NK-92 (cell line): Measurements from ENCODE around the gene PHC3.

Source experiments
- DNase-seq: peaks from one replicate; lab custom pipeline; 2025; ENCODE audit not compliant: unreplicated experiment; lab: John Stamatoyannopoulos, UW

PHC3 gene

DNA sequence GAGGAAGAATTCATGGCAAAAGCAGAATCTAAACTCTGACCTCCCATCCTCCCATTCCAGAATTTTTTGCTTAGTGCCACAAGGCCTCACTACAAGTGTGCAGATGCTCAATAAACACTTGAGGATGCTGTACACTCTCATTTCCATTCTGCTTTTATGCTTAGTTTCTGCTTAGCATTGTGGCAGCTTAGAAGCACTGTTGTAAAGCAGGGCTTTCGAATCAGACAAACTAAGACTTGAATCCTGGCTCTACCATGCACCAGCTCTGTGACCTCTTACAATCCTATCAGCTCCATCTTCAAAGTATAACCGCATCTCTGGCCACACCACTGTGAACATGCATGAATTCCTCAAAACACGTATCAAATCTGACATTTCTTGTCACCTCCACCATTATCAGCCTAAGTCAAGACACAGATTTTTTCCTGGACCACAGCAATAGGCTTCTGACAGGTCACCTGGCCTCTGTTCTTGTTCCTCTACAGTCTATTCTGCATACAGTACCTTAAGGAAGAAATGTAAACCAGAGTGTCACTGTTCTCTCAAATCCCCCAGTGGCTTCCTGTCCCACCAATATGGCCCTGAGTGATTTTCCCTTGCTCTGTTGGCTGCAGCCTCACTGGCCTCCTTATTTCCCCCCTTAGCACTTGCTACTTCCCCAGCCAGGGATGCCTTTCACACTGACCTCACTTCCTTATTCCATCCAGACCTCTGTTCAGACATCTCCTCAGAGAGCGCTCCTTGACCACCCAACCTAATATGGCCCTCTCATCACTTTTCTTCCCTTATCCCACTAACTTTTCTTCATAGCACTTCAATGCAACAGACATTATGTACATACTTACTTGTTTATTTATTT lies 8.1 kb upstream of the PHC3 start:
- DNase-seq: no peak

DNA sequence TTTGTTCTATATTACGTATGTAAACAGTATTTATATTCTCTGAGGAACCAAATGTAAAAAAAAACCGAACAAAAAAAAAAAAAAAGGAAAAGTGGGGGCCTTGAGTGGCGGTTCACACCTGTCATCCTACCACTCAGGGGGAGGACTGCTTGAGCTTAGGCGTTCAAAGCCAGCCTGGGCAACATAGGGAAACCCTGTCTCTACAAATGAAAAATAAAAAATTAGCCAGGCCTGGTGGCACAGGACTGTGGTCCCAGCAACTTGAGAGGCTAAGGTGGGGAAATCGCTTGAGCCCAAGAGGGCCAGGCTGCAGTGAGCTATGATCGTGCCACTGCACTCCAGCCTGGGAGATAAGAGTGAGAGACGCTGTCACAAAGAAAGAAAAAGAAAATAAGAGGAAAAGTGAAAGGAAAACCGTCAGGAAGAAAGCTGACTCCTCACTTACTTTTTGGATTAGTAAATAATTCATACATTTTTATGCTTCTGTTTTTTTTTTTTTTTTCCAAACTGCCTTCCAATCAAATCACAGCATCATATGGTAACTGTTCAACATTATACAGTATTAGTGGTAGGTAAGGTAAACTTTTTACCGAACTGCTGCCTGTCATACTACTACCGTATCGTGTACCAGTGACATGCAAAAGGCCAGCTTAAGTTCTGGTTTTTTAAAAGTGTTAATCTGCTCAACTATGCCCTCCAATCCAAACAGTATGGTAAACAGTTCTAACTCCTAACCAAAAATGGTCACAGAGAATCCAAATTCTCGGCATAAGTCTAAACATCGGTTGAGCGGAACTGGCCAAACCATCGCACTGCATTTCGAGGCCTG lies 1.2 kb downstream of the PHC3 start:
- no peak for DNase-seq

DNA sequence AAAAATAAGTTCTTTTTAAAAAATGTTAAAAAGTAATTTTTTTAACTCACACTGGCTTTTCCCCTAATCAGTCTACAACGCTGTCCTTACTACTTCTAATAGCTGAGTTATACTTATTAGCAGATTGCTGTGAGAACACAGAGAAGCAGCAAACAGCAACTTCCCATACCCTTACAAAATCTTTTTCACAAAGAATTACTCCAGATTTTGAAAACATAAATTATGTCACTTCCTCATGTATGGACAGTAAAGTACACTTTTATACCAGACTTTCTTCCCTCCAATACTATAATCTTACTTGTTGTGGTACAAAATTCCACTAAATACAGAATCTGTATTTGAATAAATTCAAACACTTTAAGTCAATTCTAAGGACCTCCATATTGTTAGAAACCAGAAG lies 2.1 kb downstream of the PHC3 start:
- no peak for DNase-seq

DNA sequence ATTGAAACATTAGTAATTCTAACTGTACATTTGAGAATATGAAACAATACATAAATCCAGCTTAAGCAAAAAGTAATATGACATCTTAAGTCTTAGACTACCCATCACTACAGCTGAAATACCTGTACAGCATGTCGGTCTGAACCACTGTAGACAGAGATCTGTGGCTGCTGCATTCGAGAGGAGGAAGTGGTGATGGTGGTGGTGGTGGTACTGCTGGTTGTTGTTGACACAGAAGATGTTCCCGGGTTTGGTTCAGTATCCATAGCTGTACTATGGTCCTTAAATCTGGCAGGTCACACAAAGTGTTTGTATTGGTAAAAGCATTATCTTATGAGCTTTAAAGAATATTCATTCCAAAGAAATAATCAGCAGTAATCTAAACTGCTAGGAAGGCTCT lies 2.9 kb downstream of the PHC3 start:
- DNase-seq: no peak

DNA sequence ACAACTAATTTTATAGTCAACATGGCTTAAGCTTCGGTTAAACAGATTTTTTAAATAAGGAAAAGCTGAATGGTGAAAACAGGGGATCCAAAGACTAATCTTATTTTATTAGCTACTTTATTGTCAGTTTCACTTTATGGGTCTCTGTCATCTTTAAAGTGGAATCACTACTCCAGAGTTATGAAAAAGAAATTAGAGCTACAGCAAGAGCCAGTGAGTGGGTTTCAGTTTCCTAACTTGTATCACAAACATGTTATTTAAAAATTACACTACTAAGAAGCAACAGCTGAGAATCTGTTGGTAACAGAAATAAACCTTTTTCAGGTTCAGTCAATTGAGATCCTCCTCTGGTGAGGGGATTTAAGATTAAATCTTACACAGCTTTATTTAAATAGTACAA lies 10.0 kb downstream of the PHC3 start:
- DNase-seq: no peak

DNA sequence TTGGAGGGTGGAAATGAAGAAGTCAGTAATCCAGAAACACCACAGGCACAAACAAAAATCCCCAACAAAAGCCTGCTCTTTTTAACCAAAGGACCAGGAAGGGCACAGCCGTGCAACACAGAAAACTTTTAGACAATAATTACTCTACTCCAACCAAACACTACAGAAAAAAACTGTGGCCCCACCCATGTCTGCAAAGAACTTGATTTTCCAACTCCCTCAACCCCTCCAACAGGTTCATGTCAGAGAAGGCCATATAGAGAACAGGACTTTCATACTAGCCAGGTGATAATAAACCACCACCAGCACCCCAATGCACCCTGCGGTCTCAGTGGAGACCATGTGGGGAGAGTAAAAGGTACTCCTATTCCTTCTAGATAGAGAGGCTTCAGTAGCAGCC lies 16.8 kb downstream of the PHC3 start:
- no peak for DNase-seq

DNA sequence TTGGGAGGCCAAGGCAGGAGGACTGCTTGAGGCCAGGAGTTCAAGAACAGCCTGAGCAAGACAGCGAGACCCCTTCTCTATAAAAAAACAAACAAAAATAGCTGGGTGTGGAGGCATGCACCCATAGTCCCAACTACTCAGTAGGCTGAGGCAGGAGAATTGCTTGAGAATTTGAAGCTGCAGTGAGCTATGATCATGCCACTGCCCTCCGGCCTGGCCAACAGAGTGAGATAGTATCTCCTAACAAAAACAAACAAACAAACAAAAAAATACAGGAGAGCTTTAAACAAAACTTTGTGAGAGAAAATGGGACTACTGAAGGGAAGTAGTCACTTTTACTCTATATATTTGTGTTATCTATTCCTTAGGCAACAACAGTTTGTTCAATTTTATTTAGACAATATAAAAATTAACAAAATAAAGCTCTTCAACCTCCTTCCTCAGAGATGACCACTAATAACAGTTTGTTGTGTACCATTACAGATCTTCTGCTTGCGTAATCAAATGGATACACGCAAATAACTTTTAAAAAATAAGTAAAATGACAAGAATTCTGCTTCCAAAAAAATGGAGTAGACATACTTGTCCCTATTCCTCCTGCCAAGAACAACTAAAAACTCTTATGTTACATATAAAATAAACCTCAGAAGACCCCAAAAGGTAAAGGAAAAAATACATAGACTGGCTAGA lies 17.4 kb downstream of the PHC3 start:
- no peak for DNase-seq

DNA sequence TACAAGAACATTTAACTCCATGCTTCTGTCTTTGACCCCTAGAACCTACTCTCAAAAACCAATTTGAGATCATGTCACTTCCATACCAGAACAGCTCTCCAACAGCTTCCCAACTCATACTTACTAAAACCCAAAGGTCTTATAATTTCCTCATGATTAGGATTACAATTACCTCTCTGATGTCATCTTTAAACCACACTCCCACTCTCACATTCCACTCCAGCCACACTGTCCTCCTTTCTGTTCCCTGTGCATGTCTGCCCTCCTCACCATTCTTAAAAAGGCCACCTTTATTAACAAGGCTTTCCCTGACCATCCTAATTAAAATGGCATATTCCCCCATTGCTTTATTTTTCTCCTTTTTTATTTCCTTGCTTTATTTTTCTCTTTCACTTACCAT lies 18.9 kb downstream of the PHC3 start:
- no peak for DNase-seq

DNA sequence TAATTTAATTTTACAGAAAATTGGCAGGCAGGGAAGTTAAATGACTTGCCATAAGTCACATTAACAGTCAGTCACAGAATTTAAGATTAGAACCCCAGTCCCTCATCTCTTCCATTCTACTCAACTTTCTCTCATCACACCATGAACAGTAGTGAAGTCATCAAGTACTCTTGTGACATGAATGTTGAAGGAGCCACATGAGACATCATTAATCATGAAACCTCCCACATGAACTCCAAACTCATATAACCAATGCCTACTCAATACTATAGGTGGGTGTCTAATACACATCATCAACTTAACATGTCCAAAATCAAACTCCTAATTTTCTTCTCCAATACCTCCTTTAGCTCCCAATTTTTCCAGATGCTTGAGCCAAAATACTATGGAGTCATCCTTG lies 19.5 kb downstream of the PHC3 start:
- no peak for DNase-seq

DNA sequence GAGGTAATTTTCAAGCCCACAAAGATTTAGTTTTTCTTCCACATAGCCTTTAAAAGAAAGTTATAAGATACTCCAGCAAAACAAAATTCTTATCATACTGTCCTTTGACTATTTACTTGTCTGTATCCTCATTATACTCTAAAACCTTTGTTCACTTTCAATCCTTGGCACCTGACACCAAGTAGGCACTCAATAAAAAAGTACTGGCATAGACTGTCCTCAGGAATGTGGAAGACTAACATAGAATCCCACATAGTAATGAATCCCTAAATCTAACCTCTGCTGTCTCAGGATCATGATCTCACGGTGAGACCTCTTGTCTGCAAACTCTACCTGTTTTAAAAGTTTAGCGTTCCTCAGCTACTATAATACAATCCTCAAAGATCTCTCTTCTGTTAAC lies 21.6 kb downstream of the PHC3 start:
- no peak for DNase-seq

DNA sequence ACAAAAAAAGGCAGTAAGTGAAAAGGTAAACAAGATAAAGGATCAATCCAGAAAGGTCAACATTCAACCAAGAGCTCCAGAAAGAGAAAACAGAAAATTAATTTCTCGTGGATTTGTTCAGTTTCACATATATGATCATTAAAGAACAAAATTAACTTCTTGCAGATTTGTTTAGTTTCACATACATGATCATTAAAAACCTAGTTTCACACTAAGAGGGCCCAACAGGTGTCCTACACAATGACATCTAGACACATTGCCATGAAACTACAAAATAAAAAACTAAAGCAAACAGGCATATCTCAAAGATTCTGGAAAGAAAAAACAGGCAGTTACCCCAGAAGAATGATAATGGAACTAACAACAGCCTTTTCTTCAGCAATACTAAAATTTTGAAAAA lies 22.1 kb downstream of the PHC3 start:
- no peak for DNase-seq

DNA sequence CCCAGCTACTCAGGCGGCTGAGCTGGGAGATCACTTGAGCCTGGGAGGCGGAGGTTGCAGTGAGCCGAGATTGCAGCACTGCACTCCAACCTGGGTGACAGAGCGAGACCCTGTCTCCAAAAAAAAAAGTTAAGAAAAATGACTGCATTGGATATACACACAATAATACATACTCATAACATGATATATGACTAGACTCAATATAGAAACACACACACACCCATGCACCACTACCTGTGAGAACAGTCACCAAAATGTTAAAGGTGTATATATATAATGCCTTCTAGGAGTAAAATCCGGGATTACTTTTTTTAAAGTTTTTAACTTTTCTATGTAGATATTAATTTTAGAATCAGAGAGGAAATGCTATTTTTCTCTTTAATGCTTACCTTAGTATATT lies 25.9 kb downstream of the PHC3 start:
- DNase-seq: no peak

DNA sequence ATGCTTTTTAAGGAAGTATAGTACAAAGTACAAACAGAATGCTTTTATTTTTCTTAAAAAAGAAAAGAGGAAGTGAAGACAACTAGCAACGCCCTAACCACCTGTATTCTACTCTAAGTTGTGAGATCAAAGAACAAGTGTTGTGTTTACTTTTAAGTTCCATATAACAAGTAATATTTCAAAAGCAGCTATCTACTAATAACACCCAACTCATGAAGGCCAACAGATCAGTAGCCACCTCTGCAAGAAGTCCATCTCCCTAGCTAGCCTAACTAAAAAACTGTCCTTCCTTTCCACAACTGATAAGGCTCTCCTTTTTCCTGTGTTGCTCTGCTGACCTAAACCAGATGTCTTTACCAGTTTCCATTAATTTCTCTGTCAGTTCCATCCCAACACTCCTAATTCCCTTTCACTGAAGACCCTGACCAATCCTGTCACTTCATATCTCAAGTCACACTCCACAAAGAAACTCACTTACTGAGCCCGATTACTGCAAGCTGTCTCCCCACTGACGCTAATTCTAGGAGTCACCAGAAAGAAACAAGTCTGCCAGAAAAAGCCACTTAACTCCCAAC lies 26.9 kb downstream of the PHC3 start:
- DNase-seq: no peak

DNA sequence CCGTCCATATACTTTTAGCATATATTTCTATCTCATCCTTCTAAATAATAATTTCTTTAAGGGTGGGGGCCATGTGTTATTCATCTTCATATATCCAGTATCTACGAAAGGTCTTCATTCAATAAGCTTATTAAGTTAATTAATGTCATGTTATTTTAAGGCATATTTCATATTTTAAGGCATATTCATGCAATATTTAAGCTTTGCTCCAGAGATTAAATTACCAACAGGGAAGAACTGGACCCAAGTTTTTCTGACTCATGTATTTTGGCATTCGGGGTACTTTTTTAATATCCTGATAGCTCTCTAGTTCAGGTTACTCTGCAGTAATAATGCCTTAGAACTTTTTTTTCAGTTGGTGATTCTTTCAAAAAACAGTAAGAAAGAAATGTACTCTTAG lies 27.4 kb downstream of the PHC3 start:
- DNase-seq: no peak

DNA sequence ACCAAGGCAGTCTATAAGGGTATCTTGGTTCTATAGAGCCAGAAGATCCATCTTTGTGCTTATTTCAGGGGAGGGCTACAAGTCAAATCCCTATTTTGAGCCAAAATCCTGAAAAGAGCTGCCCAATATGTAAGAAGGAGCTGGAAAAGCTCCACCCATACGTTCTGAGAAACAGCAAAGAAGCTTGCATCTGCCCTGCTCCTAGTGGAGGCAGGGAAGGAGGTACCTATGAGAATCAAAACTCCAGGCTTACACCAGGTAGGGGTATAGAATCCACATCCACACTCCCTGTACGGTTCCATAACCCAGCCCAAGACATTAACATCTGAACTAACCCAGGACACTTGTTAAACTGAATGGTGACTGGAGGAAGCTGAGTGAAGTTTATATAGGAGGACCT lies 30.0 kb downstream of the PHC3 start:
- DNase-seq: no peak

DNA sequence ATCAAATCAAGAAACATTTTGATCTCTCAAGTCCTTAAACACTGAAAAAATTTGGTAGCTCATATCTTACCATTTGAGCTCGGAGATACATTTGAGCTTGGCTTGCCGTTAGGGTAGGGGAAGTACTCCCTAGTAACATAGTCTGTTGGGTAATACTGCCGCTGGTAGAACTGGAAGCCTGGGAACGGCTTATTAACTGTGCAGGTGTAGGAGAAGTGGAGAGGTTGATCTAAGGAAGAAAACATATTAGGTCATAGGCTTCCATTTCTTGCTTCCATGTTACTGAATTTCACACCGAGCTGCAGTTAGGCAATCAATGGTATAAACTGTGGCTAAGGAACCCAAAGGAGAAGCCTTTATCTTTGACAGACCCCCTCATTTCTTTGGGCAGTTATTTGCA lies 32.5 kb downstream of the PHC3 start:
- DNase-seq: no peak

DNA sequence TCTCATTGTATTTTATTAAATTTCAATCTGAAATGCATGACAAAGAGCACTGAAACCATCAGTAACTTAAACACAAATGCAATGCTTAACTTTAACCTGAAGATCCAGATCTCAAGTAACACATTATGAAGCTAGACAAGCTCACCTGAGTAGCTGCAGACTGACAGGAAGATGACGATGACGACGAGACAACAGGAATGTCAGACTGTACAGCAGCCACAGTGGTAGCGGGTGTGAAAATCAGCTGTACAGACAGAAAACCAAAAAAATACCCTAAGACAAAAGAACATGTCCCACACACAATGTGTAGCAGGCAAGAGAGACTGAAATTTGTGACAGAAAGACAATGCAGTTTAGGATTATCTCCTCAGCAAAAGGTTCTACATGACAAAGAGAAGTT lies 36.3 kb downstream of the PHC3 start:
- DNase-seq: no peak

DNA sequence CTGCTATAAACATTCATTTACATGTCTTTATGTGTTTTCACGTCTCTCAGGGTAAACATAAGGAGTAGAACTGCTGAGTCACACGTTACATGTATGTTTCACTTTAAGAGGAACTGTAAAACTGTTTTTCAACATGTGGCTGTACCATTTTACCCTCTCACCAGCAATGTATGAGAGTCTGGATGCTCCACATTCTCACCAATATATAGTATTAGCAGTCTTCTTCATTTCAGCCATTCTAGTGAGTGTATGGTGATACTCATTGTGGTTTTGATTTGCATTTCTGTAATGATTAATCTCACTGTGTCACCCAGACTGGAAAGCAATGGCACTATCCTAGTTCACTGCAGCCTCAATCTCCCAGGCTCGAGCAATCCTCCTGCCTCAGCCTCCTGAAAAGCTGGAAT lies 37.1 kb downstream of the PHC3 start:
- DNase-seq: no peak

DNA sequence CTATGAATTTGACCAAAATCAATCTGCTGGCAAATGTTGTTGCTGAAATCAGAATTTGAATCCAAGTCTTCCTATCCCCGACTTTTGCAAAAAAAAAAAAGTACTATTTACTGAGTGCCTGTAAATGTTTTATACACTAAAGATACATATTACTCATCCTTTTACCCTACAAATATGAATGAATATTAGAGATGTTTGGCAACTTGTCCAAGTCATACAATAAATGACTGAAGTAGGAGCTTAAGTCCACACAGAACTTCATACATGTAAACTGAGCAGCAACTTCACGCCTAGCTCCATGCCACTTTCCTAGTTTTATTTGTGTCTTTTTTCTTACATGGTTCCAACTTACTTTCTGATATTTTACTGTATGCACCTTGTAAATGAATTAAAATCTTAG lies 39.2 kb downstream of the PHC3 start:
- no peak for DNase-seq

DNA sequence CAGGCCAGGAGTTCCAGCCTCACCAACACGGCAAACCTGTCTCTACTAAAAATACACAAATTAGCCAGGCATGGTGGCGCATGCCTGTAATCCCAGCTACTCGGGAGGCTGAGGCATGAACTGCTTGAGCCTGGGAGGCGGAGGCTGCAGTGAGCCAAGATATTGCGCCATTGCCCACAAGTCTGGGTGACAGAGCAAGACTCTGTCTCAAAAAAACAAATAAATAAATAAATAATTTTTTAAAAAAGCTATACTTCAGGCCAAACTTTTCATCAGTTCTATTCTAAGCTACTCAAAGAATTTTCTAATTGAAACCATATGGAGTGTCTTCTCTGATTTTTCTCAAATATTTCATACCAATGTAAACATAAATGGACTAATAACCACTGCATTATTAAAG lies 43.5 kb downstream of the PHC3 start:
- DNase-seq: no peak

DNA sequence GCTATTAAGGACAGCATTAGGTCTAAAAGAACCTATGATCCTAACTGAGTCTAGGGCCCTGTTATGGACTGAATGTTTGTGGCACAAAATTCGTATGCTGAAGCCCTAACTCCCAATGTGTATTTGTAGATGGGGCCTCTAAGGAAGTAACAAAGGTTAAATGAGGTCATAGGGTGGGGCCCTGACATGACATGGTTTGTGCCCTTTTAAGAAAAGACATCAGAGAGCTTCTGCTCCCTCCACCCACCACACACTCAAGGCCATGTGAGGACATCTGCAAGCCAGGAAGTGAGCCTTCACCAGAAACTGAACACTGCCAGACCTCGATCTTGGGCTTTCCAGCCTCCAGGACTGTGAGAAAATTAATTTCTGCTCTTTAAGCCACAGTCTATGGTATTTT lies 49.2 kb downstream of the PHC3 start:
- no peak for DNase-seq

DNA sequence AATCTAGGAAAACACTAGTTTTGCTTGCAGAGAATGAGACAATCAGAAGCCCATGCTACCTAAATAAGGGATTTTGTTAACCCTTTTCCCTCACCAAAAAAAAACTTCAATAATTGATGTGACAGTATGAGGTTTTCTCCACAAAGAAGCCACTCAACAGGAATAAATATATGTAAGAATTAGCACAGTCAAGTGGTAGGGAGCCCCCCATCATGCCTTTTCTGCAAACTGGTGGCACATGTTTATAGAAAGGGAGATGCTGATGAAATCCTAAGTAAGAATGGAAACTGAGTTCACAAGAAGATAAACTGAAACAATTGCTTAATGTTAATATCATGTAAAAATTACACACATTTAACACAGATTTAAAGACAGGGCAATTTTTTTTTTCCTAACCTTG lies 51.0 kb downstream of the PHC3 start:
- no peak for DNase-seq
